ENCODE results near the gene HLCS.
A peak's percentile ranks its signal among the peaks of the same experiment; 100 is the strongest.

The HLCS gene

GRCh38 chr21:36756527-36756926 lies 209.9 kb downstream of the HLCS start:
- DNase-seq (ENCODE audit: low spot score) = no peak

GRCh38 chr21:36754241-36754898 lies 212.1 kb downstream of the HLCS start:
- TF ChIP-seq CTCF (IDR thresholded peaks at IDR 0.05; ENCODE audit: extremely low read depth, missing control alignments) = no peak
- no peak for DNase-seq (ENCODE audit: low spot score)

More at GRCh38 chr21:36756527-36756926, 209.9 kb downstream of the HLCS start:
- no peak for TF ChIP-seq CTCF (IDR thresholded peaks at IDR 0.05; ENCODE audit: extremely low read depth, missing control alignments)

GRCh38 chr21:36753556-36753955 lies 212.9 kb downstream of the HLCS start:
- no peak for TF ChIP-seq CTCF (IDR thresholded peaks at IDR 0.05; ENCODE audit: extremely low read depth, missing control alignments)
- no peak for DNase-seq (ENCODE audit: low spot score)

- DNase-seq (ENCODE audit: low spot score) = no peak
- no peak for TF ChIP-seq CTCF (IDR thresholded peaks at IDR 0.05; ENCODE audit: extremely low read depth, missing control alignments)
These were observed 215.1 kb downstream of the HLCS start for GRCh38 chr21:36751383-36751782.

- TF ChIP-seq CTCF (IDR thresholded peaks at IDR 0.05; ENCODE audit: extremely low read depth, missing control alignments) = no peak
- no peak for DNase-seq (ENCODE audit: low spot score)
These were observed 215.9 kb downstream of the HLCS start for GRCh38 chr21:36750576-36750959.

- DNase-seq (ENCODE audit: low spot score) = no peak
- no peak for TF ChIP-seq CTCF (IDR thresholded peaks at IDR 0.05; ENCODE audit: extremely low read depth, missing control alignments)
These were observed 216.4 kb downstream of the HLCS start for GRCh38 chr21:36749935-36750575.

GRCh38 chr21:36747815-36748383 lies 218.6 kb downstream of the HLCS start:
- DNase-seq (ENCODE audit: low spot score) = peak; percentile 84
- TF ChIP-seq CTCF (IDR thresholded peaks at IDR 0.05; ENCODE audit: extremely low read depth, missing control alignments) = peak; percentile 37
